ENCODE measurements around the gene COMMD3.

Gene COMMD3

GRCh38 chr10:22366771-22367170 lies 50.6 kb downstream of the COMMD3 start:
- DNase-seq (ENCODE audit: low read depth) = no peak
- no peak overlapping the region for H3K4me3 ChIP-seq (ENCODE audit: low read length)
- TF ChIP-seq CTCF (conservative IDR thresholded peaks at IDR 0.05; ENCODE audit: low read depth, low read length) = no peak

DNA sequence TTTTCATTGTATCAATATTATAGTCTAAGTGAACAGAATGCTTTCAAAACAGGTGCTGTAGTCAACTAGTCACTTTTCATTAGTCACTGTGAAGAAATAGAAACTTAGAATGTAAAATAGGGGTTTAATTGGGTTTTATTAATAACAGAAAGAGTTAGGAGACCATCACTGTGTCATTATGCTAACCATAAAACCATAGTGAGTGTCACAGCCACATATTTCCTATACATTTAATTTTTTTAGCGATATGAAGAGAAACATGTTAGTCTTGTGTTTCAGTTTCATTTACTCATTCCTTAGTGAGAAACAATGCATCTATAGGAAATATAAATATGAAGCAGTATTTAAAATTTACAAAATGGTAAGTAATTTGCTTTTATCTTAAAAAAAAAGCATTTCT lies 51.3 kb downstream of the COMMD3 start:
- no peak for DNase-seq (ENCODE audit: low read depth)
- TF ChIP-seq CTCF (conservative IDR thresholded peaks at IDR 0.05; ENCODE audit: low read depth, low read length) = no peak
- H3K4me3 ChIP-seq (ENCODE audit: low read length) = no peak overlapping the region

DNA sequence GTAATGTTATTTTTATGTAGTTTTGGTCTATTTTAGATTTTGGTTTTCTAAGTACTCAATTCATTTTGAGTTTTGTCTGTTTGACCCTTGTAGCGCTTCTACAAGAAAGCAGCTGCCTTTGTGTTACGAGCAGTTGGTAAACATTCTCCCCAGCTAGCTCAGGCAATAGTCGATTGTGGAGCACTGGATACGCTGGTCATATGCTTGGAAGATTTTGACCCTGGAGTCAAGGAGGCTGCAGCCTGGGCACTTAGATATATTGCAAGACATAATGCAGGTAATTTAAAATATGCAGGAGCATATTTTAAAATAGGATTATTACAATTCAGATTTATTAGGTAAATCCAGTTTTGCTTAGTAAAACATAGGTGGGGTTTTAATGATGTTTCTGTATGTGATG lies 52.2 kb downstream of the COMMD3 start:
- DNase-seq (ENCODE audit: low read depth) = no peak
- no peak for TF ChIP-seq CTCF (conservative IDR thresholded peaks at IDR 0.05; ENCODE audit: low read depth, low read length)
- no peak overlapping the region for H3K4me3 ChIP-seq (ENCODE audit: low read length)

DNA sequence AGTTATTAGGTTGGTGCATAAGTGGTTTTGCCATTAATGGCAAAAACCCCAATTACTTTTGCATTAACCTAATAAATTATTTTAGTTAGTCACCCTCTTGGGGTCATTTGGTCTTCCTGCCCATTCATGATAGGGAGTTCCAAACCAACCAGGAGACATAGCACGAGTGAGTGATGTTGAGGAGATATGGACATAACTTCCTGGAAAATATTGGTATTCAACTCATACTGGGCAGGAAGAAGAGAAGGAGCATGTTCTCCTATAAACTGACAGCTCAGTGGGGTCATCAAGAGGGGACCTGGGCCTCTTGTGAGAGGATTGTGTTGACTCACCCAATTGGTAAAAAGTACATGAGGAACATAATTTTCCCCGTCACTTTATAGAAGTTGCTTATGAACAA lies 52.8 kb downstream of the COMMD3 start:
- DNase-seq (ENCODE audit: low read depth) = no peak
- no peak for TF ChIP-seq CTCF (conservative IDR thresholded peaks at IDR 0.05; ENCODE audit: low read depth, low read length)

DNA sequence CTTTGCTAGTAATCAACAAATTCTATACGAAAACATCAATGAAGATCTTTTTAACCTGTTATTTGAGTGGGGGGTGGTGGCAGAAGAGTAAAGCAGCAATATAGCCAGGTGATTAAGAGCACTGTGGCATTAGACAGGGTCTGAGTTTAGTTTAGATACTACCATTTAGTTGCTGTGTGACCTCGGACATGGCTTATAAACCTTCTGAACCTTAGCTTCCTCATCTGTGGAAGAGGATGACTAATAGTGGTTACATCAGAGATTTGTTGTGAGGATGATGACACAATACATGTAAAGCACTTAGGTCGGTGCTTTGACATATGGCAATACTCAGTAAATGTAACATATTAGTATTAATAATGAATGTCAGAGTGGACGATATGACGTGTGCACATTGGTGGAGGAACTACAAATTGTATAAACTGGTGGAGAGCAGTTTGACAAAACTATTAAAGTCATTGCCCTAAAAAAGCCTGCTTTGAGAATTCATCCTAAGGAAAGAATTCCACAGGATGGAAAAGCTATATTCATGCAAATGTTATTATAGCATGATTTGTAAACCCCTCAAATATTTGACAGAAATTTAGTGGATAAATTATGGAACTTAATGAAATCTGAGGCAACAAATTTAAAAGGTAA lies 53.4 kb downstream of the COMMD3 start:
- TF ChIP-seq CTCF (conservative IDR thresholded peaks at IDR 0.05; ENCODE audit: low read depth, low read length) = no peak
- no peak for DNase-seq (ENCODE audit: low read depth)
- no peak overlapping the region for H3K4me3 ChIP-seq (ENCODE audit: low read length)

More for the DNA sequence above, 52.8 kb downstream of the COMMD3 start:
- no peak overlapping the region for H3K4me3 ChIP-seq (ENCODE audit: low read length)
